Right lobe of liver (tissue), 6 donors: ENCODE measurements around the gene SPTLC3. TPM values are rescaled to one million over a fixed set of nuclear protein-coding genes. Genes with fewer than 3 reads are reported as not detected.

Experiments
- ATAC-seq, 4 donors: fragments of 200-7000 bp; cut with Tn5 transposase; one replicate each; pipeline ENCODE4 v1.9.1; 2020; ENCODE audit warnings: mild to moderate bottlenecking in 4 of 4, moderate library complexity in 4 of 4
- DNase-seq, 3 donors: peaks; one replicate each; pipeline ENCODE4 v3.0.0-alpha.2; 2020
- H3K27ac ChIP-seq, 3 donors: fragments of 200-600 bp; one replicate each; pipeline ENCODE4 v1.8.0; 2022
- H3K27me3 ChIP-seq, 2 donors: fragments of 200-600 bp; one replicate each; pipeline ENCODE4 v1.8.0; 2022
- H3K36me3 ChIP-seq, 4 donors: fragments of 200-600 bp; sonication (generic) in 1 of 4; one replicate each; pipeline versions ENCODE4 v1.5.1 to v1.8.0; 2017 to 2022; ENCODE audit warnings: control low read depth in 1 of 4
- H3K4me1 ChIP-seq, 4 donors: fragments of 200-600 bp; sonication (generic) in 1 of 4; one replicate each; pipeline versions ENCODE4 v1.5.1 to v1.8.0; 2017 to 2022; ENCODE audit warnings: control low read depth in 1 of 4
- H3K4me3 ChIP-seq, 3 donors: fragments of 200-600 bp; one replicate each; pipeline ENCODE4 v1.8.0; 2022
- H3K9me3 ChIP-seq, 4 donors: fragments of 200-600 bp; sonication (generic) in 1 of 4; one replicate each; pipeline versions ENCODE4 v1.5.1 to v1.8.0; 2017 to 2022; ENCODE audit warnings: control low read depth in 1 of 4
- POLR2A ChIP-seq: fragments of 450-650 bp; IDR thresholded peaks from one replicate; pipeline ENCODE4 v1.6.1; 2017; ENCODE audit warnings: antibody characterized with exemption, mild to moderate bottlenecking
- WGBS: methylation state at CpG from one replicate; pipeline ENCODE4 v1.1.6; 2018; ENCODE audit warnings: low coverage, low lambda C conversion rate; ENCODE audit not compliant: insufficient coverage; ENCODE audit errors: missing lambda C conversion rate; 5-methylcytosine and 5-hydroxymethylcytosine counted together
- intact Hi-C, 2 donors: fragments of 100-400 bp; cut with DNase I; formaldehyde crosslinking; loops; one replicate each; pipeline versions ENCODE4 v1.11.2 to v1.14.1; 2022
- total RNA-seq, 6 experiments: library from RNA; depleted of rRNA in 2 of 6; stranded (reverse); fragments of >200 nt in 2 of 6; fragmentation: NEBNext Ultra II Directional in 3 of 6; extraction: Animal tissue kit (Norgen Biotek cat#: 25700) in 3 of 6; gene quantifications; one replicate each; pipeline versions ENCODE4 v1.1.0 to v1.2.4, GENCODE V29; 2016 to 2023
- TF ChIP-seq, protein P1 (sequence below), 4 donors: fragments of 200-600 bp in 3 of 4; fragments of 450-650 bp in 1 of 4; IDR thresholded peaks; one replicate each; pipeline versions ENCODE4 v1.5.1 to v1.8.0; 2016 to 2022; ENCODE audit warnings: antibody characterized with exemption in 4 of 4, mild to moderate bottlenecking in 2 of 4
- donor health status: DM: no; HTN: yes; CAD: no.
- donor health status: DM: no; HTN: no; CAD: no.
- donor health status: DM: no; HTN: no; CAD: no.
- donor health status: DM: no; HTN: yes; CAD: no.
- donor health status: DM: no; HTN: yes; CAD: no.

The SPTLC3 gene
- total RNA-seq, 6 experiments from 2014 or later: 16.4 to 25.6 (median 24.8) TPM

GRCh38 chr20:13007596-13007995 is 1.2 kb upstream of the SPTLC3 start:
- H3K27me3 ChIP-seq: no peaks in the 10 kb centered on the region
- H3K4me3 ChIP-seq: no peak overlapping the region
- ATAC-seq: no peak
- 60% methylated on average over 3 of the region's 3 CpGs for WGBS
- no peak for DNase-seq
- TF ChIP-seq, protein P1, sequence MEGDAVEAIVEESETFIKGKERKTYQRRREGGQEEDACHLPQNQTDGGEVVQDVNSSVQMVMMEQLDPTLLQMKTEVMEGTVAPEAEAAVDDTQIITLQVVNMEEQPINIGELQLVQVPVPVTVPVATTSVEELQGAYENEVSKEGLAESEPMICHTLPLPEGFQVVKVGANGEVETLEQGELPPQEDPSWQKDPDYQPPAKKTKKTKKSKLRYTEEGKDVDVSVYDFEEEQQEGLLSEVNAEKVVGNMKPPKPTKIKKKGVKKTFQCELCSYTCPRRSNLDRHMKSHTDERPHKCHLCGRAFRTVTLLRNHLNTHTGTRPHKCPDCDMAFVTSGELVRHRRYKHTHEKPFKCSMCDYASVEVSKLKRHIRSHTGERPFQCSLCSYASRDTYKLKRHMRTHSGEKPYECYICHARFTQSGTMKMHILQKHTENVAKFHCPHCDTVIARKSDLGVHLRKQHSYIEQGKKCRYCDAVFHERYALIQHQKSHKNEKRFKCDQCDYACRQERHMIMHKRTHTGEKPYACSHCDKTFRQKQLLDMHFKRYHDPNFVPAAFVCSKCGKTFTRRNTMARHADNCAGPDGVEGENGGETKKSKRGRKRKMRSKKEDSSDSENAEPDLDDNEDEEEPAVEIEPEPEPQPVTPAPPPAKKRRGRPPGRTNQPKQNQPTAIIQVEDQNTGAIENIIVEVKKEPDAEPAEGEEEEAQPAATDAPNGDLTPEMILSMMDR (IDR thresholded peaks at IDR 0.05): no peak
- TF ChIP-seq POLR2A: no peak
- H3K27ac ChIP-seq: no peak overlapping the region
- no peaks in the 10 kb centered on the region for H3K36me3 ChIP-seq
- H3K9me3 ChIP-seq: no peaks in the 10 kb centered on the region
- intact Hi-C loops: no loop called here
- H3K4me1 ChIP-seq: peaks cover 0 to 14% (median 2%) of the 10 kb centered on the region in 4 donors

DNA sequence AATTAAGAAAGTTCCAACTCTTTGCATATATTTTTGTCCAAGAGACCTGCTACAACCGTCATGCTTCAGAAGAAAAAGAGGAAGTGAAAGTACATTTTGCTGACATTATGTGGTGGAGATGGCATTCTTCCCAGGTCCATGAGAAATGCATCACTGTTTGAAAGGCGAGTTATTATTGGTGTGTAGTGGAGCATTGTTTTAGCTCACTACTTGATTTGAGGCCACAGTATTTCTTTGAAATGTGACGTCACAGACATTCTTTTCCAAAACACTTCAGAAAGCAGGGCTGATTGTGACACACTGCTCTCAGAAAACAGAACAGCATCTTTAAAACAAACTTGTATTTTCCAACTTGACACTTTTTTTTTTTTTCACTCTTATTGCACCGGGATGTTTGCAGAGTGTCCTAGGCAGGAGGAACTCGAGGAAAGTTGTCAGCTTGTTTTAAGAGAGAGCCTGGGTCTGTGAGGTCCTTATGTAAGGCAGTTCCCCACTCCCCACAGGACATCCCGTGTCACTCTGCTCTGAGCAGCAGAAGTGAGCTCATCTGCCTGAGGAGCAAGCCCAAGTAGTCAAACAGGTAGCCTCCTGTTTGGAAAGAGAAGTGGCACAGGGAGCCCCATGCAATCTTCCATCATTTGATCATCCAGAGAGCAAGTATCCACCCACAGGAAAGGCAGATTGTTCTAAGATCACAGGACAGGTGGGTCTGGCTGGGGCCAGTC is 1.1 kb downstream of the SPTLC3 start:
- peak; percentile 76 to 90 (median 78) for ATAC-seq
- intact Hi-C loops: no loop called here
- whole genome bisulfite sequencing: 0% methylated on average over 6 of the region's 6 CpGs
- Histone ChIP-seq H3K4me1 (peaks cover 0 to 17% (median 2%) of the 10 kb centered on the region in 4 donors), H3K9me3 (no peaks in the 10 kb centered on the region), H3K36me3 (no peaks in the 10 kb centered on the region), H3K4me3 (peak overlapping the region; percentile 41 to 58 (median 57)), H3K27me3 (no peaks in the 10 kb centered on the region), H3K27ac (peak overlapping the region; percentile 61 to 71 (median 65))
- TF ChIP-seq POLR2A: peak; percentile 11
- TF ChIP-seq, protein P1 (IDR thresholded peaks at IDR 0.05): no peak
- DNase-seq: no peak

- intact Hi-C loops: no loop called here
- no peak for DNase-seq
- no peaks in the 10 kb centered on the region for H3K27me3 ChIP-seq
Measured at GRCh38 chr20:13012886-13013285, 4.1 kb downstream of the SPTLC3 start.

DNA sequence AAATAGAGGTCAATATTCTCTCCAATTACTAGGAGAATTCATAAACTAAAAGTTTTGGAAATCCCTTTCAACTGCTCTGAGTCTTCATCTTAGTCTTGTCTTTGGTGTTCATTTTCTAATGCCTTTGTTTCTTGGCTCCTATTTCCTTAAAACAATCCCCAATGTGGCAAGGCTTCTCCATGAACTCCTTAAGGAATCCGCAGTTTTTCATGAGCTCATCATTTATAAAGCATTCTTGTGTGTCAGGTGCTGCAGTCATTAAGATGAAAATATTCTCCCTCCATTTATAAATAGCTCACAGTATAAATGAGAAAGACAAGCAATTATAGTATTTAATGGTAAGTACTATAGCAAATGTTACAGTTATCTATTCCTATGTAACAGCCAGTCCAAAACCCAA is 4.6 kb downstream of the SPTLC3 start:
- 73% methylated on average over 1 of the region's 1 CpG for WGBS
- no peaks in the 10 kb centered on the region for H3K36me3 ChIP-seq
- no peak for TF ChIP-seq POLR2A
- TF ChIP-seq, protein P1 (IDR thresholded peaks at IDR 0.05): no peak

More at GRCh38 chr20:13012886-13013285, 4.1 kb downstream of the SPTLC3 start:
- WGBS: 43% methylated on average over 1 of the region's 1 CpG
- no peaks in the 10 kb centered on the region for H3K36me3 ChIP-seq
- ATAC-seq: no peak
- no peaks in the 10 kb centered on the region for H3K9me3 ChIP-seq
- no peak overlapping the region for H3K27ac ChIP-seq
- TF ChIP-seq, protein P1 (IDR thresholded peaks at IDR 0.05): no peak
- TF ChIP-seq POLR2A: no peak
- H3K4me1 ChIP-seq: peaks cover 0 to 17% (median 2%) of the 10 kb centered on the region in 4 donors
- no peak overlapping the region for H3K4me3 ChIP-seq

More for the DNA sequence above, 4.6 kb downstream of the SPTLC3 start:
- Histone ChIP-seq H3K27ac (no peak overlapping the region), H3K4me3 (no peak overlapping the region), H3K9me3 (no peaks in the 10 kb centered on the region), H3K27me3 (no peaks in the 10 kb centered on the region), H3K4me1 (peaks cover 0 to 17% (median 2%) of the 10 kb centered on the region in 4 donors)
- intact Hi-C loops: no loop called here
- DNase-seq: no peak
- ATAC-seq: no peak
